GM12891 (cell line): ENCODE results near the gene RPF1.

Experiments
- POLR2A ChIP-seq: IDR thresholded peaks from 2 replicates; pipeline ENCODE4 v1.6.1; 2011; ENCODE audit warnings: low read depth, low read length, control low read depth
- POLR2AphosphoS5 ChIP-seq: IDR thresholded peaks from 2 replicates; pipeline ENCODE4 v1.6.1; 2011; ENCODE audit warnings: low read depth, low read length, control low read depth
- POU2F2 ChIP-seq: IDR thresholded peaks from 2 replicates; pipeline ENCODE4 v1.6.1; 2011; ENCODE audit warnings: low read depth, mild to moderate bottlenecking, control low read depth, low read length, moderate library complexity
- SPI1 ChIP-seq: IDR thresholded peaks from 2 replicates; pipeline ENCODE4 v1.6.1; 2011; ENCODE audit warnings: low read depth, low read length, control low read depth
- TAF1 ChIP-seq: IDR thresholded peaks from 2 replicates; pipeline ENCODE4 v1.6.1; 2011; ENCODE audit warnings: low read depth, low read length, control low read depth

GRCh38 chr1:84434081-84434769 lies 44.8 kb upstream of the RPF1 start:
- TF ChIP-seq POLR2A (no peak), POLR2AphosphoS5 (no peak), TAF1 (no peak), SPI1 (no peak), POU2F2 (no peak)
